ELF-1 (cell line): ENCODE results near the gene ADAT3.
A peak's percentile ranks its signal among the peaks of the same experiment; 100 is the strongest.

Source experiments
- DNase-seq: peaks from one replicate; pipeline ENCODE4 v3.0.0-alpha.2; 2016; ENCODE audit warnings: low read depth, low spot score

ADAT3 gene

DNA sequence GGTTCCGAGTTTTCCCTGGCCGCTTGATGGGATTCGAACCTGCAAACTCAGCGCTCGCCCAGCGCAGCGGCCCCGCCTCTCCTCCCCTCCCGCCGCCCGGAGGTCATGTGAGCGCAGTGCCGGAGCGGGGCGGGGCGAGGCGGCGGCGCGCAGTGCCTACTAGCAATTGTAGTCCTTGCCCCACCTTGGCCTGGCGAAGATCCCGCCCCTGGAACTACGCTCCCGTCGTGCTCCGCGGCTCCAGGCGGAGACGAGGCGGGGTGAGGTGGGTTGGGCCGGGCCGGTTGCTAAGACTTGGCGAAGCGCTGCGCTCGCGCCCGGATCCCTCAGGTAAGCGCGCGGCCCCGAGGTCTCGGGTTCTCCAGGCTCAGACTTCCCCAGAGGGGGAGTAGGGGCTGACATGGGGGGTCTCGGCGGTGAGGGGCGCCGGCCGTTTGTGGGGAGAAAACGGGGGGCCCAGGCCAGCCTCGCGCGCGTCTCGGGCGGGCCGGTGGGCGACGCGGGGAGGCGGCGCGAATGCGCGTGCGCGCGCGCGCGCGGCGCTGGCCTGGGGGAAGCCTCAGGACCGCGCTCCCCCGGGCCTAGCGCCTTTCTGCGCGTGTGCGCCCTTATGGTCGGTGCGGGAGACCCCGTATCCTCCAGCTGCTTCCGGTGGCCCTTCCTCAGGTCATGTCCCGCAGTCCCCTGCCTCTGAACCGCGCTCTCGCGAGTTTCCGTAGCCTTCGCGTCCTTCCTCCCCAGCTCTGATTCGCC, at the start of gene ADAT3, which contains the start of gene SCAMP4:
Gene ADAT3, plus strand, starts transcription at position 290 of the 753 bp plus-strand sequence. CDS start 6,649 bp downstream, outside the sequence.
Gene SCAMP4, plus strand, starts transcription at position 290 of the 753 bp plus-strand sequence. CDS start 9,621 bp downstream, outside the sequence.
- DNase-seq, result peak; percentile 99

DNA sequence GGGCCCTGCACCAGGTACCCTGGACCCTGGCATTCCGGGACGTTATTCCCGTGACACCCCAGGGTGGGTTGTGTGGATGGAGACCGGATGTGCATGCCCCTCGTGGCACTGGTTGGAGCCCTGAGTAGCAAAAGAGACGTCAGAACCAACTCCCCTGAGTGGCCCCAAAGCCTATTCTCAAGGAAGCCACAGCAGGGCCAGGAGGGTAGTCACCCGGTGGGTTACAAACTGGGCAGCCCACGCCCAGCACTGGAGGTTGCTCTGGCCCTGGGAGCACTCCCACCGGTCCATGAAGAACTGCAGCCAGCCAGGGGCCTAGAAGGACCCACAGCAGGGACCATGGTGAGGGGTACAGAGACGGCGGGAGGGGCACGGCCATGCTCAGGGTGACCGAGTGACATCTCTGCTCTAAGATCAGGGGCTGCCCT, 49.4 kb upstream of the ADAT3 start:
- DNase-seq, result no peak

DNA sequence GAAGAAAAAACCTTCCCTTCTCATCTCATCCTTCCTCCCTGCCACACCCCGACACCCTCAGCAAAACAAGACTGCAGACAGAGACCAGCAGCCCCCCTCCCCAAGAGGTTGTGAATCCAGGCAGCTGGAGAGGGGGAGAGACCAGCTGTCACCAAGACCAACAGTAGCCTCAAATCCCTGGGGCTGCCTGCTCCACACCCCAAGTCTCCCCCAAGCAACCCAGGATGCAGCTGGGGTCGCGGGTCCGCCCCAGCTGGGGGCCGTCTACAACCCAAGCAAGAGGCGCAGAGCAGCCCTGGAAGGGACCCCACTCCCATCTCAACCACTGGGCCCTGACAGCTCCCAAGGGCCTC, 48.9 kb upstream of the ADAT3 start:
- no peak for DNase-seq

DNA sequence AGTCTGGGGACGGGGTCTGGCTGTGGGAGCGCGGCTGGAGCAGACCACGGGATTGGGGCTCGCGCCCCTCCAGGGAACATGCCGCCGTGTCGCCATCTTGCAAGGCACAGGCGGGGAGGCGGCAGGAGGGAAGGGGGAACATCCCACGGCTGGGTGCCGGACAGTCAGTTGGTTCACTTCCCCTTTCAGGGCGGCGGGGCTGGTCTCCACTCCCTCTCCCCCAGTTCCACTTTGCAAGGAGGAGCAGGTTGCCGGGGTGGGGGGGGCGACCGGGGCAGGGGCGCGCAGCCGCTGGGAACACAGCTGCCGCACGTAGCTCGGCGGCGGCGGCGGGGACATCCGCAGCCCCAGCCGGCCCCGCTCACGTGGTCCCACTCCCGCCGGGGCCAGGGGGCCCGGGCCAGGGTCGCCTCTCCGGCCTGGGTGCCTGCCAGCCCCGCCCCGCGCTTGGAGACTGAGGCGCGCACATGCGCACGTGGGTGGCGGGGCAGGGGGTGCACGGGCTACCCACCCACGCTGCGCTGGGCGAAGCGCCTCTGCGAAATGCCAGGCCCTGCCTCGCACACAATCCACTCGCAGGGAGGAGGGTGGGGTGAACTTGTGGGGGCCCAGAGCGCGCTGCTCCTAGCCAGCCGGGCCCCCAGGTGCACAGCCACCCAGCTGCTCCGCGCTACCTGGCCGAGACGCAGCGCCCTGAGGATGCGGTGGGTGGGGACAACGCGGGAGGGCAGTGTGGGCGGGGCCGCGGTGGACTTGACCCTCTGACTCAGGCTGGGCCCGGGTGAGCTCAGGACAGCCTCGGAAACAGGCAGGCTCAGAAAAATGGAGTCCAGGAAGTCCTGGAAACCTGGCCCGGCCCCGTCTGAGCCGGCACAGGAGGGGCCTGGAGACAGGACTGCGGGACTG, 48.2 kb upstream of the ADAT3 start:
- DNase-seq, result peak; percentile 56

DNA sequence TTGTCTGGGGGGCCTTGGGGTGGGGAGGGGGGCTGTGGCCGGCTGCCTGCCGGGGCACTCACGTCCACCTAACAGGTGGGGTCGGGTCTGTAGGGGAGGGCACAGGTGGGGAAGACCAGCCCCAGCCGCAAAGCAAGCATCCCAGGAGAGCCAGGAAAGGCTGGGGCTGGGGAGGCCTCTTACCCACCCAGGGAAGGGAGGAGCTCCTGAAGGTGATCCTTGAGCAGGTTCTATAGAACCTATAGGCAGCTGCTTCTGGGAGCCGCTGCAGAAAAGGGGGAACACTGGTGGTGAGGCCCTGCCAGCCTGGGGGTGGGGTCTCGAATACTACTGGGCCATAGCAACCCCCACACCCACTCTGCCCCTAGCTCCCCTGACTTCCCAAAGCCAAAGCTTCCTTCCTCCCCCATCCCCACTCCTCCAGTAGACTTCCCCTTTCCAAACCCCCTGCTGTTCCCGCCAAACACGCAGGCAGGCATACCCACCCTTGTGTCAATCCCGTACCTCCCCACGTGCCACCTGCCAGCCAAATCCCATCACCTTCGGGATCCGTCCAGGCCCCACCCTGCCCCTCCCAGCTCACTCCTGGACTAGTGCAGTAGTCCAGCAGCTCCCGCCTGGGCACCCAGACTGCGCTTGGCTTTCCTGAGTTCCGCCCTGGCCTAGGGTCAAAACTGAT, 47.4 kb upstream of the ADAT3 start:
- DNase-seq, result no peak

DNA sequence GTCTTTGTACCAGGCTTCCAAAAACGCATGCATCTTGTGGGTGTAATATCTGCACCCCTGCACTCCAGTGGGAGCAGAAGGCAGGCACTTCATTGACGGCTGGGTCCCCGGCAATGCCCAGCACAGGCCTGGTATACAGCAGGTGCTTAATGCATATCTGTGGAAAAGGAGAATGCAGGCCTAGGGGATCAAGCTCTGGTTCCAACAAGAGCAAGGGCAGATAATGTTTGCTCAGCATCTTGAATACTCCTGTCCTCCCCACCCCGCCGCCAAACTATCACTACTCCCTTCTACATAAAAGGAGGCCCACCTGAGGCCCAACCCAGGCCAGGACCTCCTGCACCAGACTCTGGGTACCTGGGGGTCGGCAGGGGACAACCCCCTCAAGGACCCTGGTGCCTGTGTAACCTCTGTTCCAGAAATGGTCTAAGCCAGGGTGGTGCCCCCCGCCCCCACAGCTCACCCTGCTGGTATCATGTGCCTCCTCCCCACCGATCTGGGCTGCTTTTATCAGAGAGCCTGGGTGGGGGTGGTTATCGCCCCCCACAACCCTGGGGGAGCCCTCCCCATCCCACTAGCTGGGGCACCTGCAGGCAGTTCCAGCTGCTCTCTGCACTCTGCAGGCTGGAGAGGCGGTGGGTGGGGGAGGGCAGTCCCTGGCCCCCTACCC, 46.7 kb upstream of the ADAT3 start:
- no peak for DNase-seq

DNA sequence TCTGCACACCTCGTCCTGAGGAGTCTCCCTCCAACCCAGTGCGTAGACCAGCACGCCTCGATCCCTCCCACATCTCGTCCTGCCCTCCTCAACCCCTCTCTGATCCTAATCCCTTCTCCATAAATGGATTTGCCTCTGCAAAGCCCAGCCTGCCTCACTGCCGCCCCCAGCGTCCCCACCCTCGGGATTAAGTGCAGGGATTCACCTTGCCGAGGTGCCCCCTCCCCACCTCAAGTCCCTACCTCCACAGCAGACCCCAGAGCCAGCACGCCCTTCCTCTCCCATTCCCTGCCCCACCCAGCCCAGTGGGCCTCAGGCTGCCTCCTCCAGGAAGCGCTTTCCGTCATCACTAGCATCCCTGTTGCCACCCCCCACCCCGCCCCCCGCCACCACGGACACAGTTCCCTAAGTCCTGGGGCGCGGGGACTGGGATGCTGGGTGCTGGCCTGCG, 45.8 kb upstream of the ADAT3 start:
- DNase-seq, result peak; percentile 52

DNA sequence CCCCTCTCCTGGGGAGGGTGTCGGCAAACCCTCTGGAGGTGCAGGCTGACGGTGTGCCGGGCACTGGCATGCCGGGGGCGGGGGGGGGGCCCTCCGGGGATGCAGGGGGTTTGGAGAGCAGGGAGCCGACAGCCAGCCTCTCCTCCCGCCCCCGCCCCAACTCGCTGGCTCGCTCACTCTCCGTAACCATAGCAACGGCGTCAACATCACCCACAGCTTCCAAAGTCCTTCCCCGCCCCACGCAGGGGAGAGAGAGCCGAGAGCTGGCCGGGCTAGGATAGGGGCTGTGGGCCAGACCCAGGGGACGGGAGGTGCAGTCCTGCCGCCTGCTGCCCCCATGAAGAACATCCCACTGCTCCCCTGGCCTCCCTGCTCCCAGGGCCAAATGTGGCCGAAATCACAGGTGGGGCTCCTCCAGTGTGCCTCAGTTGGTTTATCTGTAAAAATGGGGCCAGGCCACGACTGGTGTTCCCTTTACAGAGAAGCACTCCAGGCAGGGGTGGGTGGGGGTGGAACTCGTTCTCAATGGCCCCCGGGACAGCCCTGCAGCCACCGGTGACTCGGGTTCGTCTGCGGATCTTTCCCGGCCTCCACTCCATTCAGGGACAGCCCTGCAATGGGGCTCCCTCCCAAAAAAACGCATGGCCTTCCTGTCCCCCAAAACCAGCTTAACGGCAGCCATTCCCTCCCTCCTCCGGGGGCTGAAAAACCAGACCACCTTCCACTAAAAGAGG, 45.0 kb upstream of the ADAT3 start:
- DNase-seq, result peak; percentile 69

DNA sequence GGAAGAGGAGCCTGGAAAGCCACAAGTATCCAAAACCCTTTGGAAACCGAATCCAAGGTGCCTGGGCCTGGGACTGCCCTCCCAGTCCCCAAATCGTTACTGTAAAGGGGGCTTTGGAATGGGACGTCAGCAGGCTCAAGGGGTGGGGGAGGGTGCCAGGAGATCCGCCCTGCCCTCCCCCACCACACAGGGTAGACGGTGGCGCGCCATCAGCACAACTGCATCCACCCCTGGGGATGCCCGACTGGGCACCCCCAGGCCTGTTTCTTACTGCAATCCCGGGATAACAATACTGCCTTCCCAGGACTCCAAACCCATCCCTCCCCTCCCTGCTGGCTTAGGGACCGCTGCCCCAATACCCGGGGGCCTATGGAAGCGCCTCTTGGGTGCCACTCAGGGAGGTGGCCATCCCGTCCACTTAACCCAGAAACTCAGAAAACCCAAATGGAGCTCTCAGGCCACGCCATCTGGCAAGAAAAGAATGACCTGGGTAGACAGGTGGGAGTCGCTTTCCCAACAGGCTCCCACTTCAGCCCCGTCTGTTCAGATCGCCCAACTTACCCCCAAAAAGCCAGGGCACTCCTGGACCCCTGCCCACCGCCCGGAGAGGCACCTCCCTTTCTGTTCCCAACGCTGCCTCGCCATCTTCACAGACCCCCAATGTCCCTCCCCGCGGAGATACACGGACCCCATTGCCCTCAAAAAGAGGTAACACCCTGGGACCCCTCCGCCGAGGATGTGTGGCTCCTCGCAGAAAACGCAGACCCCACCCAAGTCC, 44.2 kb upstream of the ADAT3 start:
- no peak for DNase-seq

DNA sequence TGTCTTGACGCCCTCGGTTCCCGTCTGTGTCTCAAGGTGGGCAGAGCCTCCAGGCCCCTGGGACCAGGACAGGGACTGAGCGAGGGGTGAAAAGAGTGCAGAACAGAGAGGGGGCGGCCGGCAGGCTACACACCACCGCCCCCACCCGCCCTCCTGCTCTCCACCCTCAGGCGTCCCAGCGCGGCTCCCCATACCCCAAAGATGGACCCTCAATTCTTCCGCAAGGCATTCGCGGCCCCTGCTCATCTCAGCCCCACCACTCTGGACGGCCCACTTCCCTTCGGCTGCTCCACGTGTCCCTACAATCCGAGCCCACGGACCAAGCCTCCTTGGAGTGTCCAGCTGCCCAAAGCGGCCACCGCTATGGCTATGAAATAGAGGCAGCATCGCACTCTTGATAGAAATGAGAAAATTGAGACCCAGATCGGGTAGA, 43.6 kb upstream of the ADAT3 start:
- no peak for DNase-seq

DNA sequence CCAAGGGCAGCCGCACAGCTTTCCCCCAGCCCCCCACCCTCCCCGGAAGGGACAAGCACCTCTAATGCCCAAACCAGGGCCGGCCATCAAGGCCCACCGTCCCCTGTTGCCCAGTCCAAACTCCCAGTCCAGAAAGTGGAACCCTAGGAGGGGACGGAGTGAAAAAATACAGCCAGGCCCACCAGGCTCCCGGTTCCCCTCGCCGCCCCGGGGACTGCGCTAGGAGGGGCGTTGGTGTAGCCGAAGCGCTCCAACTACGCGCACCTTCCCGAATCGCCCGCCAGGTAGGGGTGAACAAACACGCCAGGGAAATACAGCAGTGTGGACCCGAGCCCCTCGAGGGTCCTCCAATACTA, 43.2 kb upstream of the ADAT3 start:
- DNase-seq, result no peak

DNA sequence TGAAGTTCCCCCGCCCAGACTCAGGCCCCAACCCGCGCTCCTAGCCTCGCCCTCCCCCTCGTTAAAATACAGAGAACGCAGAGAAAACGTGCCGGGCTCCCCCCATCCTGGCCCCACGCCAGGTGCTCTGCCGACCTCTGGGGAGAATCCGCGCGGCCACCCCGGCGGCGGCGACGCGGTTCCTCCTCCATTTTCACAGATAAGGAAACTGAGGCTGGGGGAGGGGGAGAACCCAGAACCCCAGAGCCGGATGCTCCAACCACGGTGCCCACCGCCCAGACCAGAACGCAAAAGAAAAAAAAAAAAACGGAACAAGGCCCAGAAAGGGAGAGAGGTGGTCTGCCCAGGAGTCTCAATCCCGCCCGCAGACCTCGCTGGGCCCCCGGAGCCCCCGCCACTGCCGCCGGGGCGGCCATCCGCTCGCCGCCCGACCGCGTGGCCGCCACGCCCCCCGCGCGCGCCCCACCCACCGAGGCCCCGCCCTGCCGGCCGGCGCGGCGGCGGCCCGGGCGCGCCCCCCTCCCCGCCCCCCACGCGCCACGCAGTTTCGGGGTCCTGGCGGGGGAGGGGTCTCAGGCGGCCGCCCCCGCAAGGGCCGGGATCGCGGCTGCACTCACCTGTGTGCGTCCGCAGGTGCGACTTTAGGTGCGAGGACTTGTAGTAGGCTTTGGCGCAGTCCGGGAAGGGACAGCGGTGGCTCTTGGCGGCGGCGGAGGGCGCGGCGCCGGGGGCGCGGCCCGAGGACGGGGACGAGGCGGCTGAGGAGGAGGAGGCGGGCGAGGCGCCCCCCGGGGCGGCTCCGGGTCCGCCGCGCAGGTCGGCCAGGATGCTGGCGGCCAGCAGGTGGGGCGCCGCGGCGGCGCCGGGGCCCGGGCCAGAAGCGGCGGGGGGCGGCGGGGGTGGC, 42.5 kb upstream of the ADAT3 start:
- peak; percentile 56 for DNase-seq

DNA sequence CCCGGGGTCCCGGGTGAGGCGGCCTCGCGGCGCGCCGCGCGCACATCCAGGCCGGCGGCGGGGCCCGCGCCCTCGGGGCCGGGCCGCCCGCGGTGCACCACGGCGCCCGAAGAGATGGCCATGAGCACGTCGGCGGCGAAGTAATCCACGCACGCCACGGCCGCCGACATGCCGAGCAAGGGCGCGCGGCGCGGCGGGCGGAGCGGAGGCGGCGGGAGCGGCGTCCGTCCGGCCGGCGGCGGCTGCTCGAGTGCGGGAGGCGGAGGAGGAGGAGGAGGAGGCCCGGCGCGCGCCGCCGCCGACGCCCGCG, 41.9 kb upstream of the ADAT3 start, which contains the start of gene KLF16:
Gene KLF16, minus strand, starts transcription at position 252 of the 310 bp plus-strand sequence. Its CDS starts 82 bp downstream, at position 170.
- no peak for DNase-seq

DNA sequence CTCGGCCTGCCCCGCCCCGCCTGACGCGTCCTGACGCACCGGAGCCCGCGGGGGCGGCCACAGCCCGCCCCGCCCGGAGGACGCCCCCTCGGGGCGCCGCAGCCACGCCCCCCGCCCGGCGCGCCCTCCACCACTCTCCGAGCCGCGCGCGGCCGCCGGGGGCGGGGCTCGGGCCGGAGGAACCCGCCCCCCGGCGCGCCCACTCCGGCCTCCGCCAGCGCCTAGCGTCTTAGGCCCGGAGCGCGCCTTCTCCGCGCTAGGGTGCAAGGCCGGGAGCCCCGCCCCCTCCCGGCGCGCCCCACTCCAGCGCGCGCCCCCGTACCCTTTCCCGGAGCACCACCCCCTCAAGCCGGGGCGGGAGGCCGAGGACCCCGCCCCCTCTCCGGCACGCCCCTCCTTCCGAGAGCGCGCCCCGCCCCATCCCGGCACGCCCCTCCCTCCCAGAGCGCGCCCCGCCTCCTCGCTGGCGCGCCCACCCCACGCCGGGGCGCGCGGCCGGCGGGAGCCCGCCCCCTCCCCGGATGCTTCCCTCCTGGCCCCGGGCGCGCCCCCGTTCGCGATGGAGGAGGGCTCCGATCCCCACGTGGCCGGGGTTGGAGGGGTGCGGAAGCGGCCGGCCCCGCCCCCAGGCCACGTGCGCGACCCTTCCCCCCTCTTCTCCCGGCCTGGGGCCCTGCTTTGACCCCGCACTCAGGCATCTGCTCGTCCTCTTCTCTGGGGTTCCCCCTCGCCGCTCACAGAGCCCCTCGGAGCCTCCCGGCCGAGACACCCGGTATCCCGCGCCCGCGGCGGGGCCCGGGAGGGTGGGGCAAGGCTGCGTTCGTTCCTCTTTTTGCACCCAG, 41.3 kb upstream of the ADAT3 start:
- peak; percentile 88 for DNase-seq

DNA sequence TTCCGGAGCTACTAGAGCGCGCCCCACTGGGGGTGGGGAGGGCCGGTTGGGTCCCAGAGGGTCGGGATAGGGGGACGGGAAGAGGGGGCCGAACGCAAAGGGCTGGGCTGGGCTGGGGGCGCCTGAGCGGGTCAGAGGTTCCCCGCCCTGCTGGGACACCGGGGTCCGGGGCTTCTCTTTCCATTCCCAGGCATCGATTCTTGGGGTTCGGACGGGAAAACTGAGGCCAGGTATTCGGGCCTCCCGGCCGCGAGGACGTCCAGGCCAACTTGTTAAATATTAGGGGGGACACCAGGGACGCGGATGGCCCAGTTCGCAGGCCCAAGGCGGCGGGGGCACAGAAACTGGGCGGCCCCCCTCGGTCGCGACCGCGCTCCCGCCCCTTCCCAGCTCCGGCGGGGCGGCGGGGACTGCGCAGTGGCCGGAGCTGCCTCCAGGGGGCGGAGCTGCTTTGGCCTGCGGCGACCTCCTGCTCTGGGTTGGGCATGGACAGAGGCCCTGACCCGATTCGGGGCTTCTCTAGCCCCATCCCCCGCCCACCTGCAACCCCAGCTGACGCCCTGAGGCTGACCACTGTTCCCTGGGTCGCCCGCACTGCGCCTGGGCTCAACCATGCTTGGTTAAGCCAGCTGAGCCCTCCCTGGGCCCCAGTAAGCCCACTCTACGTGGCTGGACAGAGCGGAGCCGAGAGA, 40.6 kb upstream of the ADAT3 start:
- peak; percentile 95 for DNase-seq

DNA sequence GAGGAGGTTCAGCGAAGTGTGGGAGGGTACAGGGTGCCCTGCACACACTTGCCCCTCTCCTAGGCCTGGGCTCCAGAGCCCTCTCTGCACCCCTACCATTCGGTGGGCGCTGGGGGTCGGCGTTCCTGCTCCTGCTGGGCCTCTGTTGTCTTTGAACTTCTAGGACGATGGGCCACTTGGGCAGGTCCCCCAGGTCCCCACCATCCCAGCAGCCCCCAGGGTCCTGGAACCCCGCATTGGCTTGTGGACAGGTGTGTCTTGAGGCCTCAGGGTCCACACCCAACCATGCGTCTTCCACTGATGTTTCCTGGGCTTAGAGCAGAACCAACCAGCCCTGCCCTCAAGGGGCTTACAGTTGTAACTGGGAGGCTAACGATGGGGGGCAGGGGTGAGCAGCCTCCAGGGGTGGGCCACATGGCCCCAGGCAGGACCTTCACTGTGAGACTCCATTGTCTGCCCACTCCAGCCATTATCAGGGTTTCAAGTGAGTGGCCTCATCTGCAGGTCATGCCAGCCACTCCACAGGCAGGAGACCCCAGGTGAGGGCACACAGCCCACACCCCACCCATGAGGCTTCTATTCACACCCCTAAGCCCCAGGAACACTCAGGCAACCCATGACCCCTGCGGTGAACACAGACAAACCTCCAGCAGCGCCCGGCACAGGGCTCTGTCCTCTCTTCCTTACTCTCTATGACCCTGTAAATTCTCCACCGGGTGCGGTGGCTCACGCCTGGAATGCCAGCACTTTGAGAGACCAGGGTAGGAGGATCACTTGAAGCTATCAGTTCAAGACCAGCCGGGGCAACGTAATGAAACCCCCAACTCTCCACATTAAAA, 39.8 kb upstream of the ADAT3 start:
- DNase-seq, result peak; percentile 27
